GM19023 (cell line): ENCODE data around the gene OR5W2.
"Not testable (repeated sequence)": the region's sequence is repeated elsewhere in the genome, so short reads cannot be mapped to it uniquely, and the experiment has no call there.

Experiments used
- ATAC-seq: cut with Tn5 transposase; IDR thresholded peaks from one replicate; pipeline ENCODE4 v1.9.1; 2021; ENCODE audit warnings: mild to moderate bottlenecking, moderate library complexity; ENCODE audit not compliant: unreplicated experiment

OR5W2 gene

DNA sequence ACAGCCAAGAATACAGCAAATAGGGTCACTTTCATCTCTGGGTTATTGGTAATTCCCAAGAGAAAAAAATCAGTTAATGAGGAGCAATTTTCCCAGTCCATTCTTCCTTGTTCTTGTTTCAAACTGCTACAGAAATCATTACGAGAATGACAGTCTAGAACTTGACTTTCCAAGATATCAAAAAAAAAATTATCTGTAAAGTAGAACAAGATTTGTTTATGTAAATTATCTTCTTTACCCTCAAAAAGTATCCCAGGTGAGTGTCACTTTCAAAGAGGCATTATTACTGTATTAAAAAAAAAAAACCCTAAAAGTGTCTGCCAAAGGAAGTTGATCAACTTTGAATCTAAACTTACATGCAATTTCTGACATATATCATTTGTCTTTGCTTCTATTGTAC, at the start of gene OR5W2:
Gene OR5W2 (minus strand): TSS at position 101 of the 400 bp plus-strand sequence. CDS start 0 bp downstream, at position 101.
- ATAC-seq = no peak

DNA sequence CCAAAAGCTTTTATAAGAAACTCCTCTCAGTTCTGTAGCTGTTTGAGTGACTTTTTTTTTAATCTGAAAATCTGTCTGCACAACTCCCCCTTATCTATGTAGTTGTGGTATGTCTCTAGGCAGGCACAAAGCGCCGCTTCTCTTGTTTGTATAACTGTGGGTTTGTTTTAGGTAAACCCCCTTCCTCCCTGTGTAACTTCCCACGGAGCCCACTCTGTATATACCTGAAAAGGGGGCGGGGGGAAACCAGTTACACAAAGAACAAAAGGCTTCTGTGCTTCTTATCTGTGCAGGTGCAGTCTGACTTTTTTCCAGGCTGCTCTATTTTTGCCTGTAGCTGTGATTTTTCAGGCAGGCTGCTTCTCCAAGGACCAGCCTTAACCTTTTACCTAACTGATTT, 42.1 kb upstream of the OR5W2 start:
- ATAC-seq = no peak

DNA sequence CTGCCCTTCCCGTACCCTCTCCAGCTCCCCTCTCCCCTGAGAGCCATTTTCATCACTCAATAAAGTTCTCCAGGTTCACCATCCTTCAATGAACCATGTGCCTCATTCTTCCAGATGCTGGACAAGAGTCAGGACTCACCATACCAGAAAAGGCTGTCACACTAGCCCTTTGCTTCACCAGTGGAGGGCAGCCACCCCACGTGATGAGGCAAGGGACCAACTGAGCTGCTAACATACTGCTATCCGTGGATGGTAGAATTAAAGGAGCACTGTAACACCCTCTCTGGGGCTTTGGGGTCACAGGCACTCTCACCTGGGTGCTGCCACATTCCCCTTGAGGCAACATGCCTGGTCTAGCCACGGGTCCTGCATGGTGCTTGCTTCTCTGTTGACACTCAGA, 34.9 kb upstream of the OR5W2 start:
- no peak for ATAC-seq

DNA sequence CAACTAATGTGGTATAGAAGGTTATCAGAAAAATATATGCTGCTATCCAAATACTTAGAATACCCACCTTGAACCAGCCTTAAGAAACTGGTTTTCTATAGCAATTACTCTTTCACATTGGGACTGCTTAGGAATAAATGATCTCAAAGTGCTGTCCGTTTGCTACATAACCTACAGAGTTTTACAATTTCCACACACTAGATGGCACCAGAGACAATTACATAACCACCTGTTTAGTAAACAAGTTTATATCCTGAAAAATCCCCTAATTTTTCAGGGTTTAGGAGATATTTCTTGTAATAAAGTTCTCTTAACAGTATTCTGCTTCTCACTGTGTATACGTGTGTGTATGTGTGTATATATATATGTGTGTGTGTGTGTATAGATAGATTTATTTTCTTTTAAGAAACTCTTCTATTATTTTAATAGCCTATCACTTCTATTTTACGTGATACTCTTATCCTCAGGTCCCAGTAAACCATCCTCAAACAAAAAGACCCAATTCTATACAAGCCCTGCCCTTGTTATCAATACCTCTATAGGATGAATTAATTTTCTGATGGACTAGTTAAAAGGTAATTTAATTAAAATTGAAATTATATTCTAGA, 28.5 kb upstream of the OR5W2 start:
- no peak for ATAC-seq

DNA sequence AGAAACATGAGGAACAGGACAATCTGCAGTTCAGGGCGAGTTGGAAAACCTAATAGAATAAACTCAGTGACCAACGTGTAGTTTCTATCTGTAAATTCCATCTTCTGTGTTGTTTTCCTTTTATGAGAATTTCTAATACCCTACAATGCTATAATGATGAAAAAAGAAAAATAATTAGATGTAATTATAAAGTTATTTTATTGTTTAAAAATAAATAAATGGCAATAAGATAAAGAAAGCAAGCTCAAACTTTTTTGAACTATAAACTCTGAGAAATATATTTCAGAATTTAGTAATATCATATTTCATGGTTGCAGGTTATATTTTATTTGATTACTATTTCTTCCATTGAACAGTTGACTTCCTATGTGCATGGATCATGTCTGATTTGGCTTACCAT, 21.9 kb upstream of the OR5W2 start, which contains the start of gene OR5I1:
Gene OR5I1 (minus strand): TSS at position 101 of the 400 bp plus-strand sequence. CDS start 0 bp downstream, at position 101.
- no peak for ATAC-seq

DNA sequence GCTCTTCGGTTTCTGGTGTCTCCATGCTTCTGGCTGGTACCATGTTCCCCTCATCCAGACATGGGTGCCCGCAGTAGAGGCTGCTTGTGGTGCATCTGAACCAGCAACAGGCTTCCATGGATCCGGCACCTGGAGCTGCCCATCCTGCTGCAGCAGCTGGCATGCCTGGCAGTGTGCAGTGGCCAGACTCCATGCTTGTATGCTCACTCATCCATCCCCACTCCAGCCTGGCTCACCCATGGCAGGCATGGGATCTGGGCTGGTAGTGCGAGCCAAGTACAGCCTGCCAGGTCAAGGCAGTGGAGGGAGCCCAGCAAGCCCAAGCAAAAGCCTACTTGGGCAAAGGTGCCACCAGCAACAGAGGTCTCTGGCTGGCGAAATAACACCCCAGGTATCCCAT, 6.2 kb upstream of the OR5W2 start:
- no peak for ATAC-seq

DNA sequence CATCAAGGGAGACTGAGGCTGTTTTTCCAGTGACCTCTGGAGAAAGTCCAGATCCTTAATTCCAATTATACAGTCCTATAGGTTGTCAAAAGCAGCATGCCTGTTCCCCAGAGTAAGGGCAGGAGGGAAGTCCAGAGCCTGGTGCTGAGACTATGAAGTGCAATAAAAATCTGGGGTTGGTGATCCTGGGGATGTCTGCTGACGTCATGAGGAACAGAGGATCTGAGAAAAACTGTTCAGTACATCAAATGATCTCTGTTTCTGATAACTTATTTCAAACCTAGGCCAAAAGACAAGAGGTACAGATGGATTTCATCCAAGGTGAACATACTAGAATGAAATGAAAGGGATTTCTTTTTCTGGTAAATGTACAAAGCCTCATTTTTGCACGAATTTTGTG, 12.1 kb downstream of the OR5W2 start:
- no peak for ATAC-seq

DNA sequence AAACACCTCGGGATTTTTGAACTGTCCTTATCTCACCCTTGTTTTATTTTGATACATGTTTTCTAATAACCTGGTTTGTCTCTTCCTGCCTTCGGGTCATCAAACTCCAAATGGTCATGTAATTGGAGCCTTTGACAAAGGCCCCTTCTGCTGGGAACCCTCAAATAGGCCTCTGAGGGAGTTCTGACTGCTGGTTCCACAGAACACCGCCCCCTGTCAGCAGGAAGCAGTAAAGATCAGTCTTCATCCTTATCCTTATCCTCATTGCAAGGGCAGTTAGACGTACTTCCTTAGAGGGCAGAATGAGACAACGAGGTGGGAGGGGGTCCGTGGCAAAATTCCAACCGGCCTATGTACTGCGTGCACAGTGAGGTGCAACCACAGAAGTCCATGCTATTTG, 19.2 kb downstream of the OR5W2 start:
- ATAC-seq = no peak

DNA sequence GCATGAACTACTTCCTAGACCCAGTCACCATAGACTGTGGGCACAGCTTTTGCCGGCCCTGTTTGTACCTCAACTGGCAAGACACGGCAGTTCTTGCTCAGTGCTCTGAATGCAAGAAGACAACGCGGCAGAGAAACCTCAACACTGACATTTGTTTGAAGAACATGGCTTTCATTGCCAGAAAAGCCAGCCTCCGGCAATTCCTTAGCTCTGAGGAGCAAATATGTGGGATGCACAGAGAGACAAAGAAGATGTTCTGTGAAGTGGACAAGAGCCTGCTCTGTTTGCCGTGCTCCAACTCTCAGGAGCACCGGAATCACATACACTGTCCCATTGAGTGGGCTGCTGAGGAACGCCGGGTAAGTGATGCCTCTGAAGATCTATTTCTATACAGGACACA, 28.9 kb downstream of the OR5W2 start:
- not testable (repeated sequence) for ATAC-seq

DNA sequence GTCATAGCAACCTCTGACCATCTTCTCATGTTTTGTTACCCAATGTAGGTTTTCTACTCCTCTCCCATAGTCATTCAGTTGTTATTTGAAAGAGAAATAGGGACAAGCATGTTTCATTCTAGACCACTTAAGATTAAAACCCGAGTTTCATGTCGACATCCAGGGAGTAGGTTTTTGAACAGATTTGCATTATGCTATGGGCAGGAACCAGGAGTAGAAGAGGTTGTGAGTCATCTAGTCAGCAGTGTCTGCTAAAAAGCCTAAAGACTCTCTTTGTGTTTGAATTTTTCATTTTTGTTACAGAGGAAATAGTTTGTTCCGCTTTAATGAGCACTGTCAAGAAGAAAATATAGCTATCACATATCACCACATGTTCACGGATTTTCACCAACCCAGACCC, 29.4 kb downstream of the OR5W2 start:
- not testable (repeated sequence) for ATAC-seq

DNA sequence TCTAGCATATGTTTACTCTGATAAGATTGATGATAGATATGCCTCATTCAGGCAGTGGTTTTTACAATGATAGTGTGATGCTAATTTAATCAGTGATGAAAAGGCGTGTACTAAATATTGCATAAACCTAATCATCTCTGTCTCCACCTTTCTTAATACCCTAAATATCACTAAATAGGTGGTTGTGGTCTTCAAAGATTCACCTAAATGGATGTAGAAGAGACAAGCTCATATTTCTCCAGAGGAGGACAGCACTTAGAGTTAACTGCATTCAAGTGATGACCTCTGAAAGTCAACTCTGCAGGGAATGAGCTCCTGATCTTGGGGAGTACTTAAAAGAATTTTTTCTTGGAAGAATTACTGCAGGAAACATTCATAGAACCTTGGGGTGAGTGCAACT, 31.4 kb downstream of the OR5W2 start, which contains the start of gene TRIM51:
Gene TRIM51 (plus strand): TSS at position 301 of the 400 bp plus-strand sequence. CDS start 2,132 bp downstream, outside the sequence.
- not testable (repeated sequence) for ATAC-seq

DNA sequence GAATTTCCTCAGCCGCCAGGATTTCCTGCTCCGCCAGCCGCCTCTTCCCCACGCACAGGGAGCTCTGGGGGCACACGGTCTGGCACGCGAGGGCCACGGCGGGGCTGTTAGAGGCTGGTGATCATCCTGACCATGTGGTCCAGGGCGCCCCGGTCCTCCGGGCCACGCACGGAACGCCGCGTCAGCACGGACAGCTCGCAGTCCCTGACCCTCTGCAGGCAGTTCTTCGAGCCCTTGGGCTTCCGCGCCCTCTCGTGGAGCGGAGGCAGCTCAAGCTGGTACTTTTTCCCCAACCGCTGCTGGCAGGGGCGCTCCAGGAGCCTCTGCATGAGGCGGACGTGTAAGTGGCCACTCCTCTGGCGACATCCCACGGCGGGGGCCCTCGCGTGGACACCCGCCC, 41.2 kb downstream of the OR5W2 start:
- ATAC-seq = not testable (repeated sequence)

DNA sequence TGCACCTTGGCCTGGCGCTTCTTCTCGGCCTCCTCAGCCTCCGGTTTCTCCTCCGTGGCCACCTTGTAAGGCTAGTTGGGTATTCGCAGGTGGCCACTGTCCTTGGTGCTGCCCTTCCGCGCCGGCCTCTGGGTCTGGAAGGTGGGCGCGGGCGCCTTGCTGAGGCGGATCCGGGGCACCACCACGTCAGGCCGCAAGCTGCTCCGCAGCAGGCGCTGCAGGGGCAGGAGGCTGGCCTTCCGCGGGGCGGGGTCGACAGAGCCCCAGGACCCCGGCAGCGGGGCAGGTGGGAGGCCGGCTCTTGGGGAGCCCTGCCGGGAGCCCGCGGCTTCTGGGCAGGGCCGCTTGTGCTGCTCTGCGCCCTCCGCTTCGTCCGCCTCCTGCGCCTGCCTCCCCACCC, 41.7 kb downstream of the OR5W2 start:
- not testable (repeated sequence) for ATAC-seq

DNA sequence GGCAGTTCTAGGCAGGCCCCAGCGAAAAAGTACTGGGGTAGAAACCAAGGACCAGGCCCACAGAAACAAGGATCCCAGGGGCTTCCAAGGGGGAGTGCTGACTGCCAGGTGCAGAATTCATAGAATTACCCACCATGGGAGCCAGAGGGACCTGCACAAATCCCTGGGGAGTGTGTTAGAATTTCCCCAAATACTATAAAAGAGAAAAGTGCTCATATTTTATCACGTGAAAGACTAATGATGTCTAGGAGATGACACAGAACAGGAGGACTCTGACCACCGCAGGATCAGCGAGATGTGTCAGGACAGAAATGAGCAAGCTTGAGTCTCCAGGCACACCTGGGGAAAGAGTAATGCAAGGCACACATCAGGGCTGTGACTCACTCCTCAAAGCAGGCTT, 47.0 kb downstream of the OR5W2 start:
- ATAC-seq = not testable (repeated sequence)
